ENCODE measurements around the gene KCNT1. TPM values are rescaled to one million over a fixed set of nuclear protein-coding genes. Genes with fewer than 3 reads are reported as not detected.

The KCNT1 gene
- total RNA-seq, 2 donors from 2014 or later: 0.08 TPM; not detected in 1

DNA sequence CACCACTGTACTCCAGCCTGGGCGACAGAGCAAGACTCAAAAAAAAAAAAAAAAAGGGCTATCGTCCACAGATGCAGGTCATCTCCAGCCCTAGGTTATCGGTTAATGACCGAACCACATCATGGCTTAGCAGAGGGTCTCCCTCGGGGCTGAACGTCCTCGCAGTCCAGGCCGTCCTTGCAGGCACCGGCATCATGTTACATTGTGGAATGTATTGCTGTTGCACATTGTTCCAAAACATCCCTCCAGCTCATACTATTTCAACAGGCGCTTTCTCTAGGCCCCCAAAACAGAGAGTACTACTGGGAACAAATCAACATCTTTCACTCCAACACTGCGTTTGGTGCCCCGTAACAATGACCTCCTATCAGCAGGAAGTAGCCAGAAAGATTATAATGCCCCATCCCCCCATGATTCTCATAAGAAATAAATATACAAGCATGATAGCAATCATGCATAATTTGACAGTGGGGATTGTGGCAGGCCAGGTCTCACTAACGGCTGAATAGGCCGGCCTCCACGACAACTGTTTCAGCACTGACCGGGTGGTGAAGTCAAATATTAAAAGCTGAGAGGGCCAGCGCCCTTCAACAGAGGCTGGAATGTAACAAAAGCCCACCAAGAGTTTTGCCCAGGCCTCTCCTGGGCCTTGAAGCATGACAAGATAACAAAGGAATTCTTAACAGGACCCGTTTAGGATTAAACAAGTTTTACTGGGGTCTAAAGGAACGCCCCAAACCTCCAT is 40.0 kb upstream of the KCNT1 start:
- intact Hi-C loops (cut with DNase I): no loop called here
- H3K9me3 ChIP-seq: no peaks in the 10 kb centered on the region
- H3K4me3 ChIP-seq: no peak overlapping the region
- no peaks in the 10 kb centered on the region for H3K4me1 ChIP-seq
- H3K36me3 ChIP-seq: no peaks in the 10 kb centered on the region
- no peak overlapping the region for H3K27ac ChIP-seq
- H3K27me3 ChIP-seq: no peaks in the 10 kb centered on the region
- TF ChIP-seq, protein P1, sequence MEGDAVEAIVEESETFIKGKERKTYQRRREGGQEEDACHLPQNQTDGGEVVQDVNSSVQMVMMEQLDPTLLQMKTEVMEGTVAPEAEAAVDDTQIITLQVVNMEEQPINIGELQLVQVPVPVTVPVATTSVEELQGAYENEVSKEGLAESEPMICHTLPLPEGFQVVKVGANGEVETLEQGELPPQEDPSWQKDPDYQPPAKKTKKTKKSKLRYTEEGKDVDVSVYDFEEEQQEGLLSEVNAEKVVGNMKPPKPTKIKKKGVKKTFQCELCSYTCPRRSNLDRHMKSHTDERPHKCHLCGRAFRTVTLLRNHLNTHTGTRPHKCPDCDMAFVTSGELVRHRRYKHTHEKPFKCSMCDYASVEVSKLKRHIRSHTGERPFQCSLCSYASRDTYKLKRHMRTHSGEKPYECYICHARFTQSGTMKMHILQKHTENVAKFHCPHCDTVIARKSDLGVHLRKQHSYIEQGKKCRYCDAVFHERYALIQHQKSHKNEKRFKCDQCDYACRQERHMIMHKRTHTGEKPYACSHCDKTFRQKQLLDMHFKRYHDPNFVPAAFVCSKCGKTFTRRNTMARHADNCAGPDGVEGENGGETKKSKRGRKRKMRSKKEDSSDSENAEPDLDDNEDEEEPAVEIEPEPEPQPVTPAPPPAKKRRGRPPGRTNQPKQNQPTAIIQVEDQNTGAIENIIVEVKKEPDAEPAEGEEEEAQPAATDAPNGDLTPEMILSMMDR (IDR thresholded peaks at IDR 0.05): no peak
- DNase-seq: no peak
- no peak overlapping the region for H3K9ac ChIP-seq (ENCODE audit: low read depth in 2 of 2, low read length in 2 of 2)

DNA sequence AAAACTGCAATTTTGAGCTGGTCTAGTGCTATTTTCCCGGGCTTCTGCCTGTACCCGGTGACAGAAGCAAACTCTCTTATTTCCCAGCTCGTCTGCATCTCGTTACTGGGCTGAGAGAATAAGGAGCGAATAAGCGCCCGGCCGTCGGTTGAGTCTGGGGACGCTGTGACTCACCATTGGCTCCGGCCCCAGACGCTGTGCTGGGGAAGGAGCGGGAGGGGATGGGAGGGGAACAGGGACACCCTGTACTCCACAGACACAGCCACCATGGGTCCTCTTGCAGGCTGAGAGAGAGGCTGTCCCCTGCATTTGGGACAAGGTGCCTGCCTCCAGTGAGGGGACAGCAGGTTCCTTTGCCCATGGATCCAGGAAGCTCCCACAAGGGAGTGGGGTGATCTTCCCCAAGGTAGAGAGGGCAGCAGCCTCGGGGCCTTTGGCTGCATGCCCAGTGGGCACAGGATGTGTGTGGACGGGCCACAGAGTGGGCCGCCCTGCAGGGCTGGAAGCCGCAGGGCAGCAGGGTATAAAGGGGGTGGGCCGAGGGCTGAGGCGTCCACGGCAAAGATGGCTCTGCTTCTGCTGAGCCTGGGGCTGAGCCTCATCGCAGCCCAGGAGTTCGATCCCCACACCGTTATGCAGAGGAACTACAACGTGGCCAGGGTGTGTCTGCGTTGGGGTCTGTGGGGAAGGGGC is 39.1 kb upstream of the KCNT1 start, which contains the start of gene LCN9:
TSS of gene LCN9 (plus strand) at position 552 of the 693 bp plus-strand sequence. CDS start at position 565, 13 bp downstream.
- no peaks in the 10 kb centered on the region for H3K9me3 ChIP-seq
- H3K36me3 ChIP-seq: no peaks in the 10 kb centered on the region
- DNase-seq: no peak
- no peaks in the 10 kb centered on the region for H3K4me1 ChIP-seq
- TF ChIP-seq, protein P1 (IDR thresholded peaks at IDR 0.05): no peak
- H3K9ac ChIP-seq (ENCODE audit: low read depth in 2 of 2, low read length in 2 of 2): no peak within 1 kb of the TSS
- no peak within 1 kb of the TSS for H3K4me3 ChIP-seq
- H3K27ac ChIP-seq: no peak within 1 kb of the TSS
- intact Hi-C loops (cut with DNase I): no loop called here
- no peaks in the 10 kb centered on the region for H3K27me3 ChIP-seq

DNA sequence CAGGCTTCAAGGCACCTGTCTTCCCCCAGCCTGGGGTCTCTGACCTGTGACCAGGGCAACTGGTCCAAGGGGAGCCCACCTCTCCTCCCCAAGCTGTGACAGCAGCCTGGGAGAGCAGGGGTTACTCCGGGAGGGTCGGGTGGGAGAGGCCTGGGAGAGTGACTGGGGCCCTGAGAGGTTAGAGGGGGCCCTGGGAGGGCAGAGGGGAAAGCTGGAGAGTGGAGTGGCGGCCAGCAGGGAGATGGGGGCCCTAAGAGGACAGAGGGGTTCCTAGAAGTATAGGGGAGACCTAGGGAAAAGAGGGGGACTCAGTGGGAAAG is 38.6 kb upstream of the KCNT1 start:
- Histone ChIP-seq H3K27me3 (no peaks in the 10 kb centered on the region), H3K27ac (no peak overlapping the region), H3K4me1 (no peaks in the 10 kb centered on the region), H3K9ac (ENCODE audit: low read depth in 2 of 2, low read length in 2 of 2) (no peak overlapping the region), H3K4me3 (no peak overlapping the region), H3K36me3 (no peaks in the 10 kb centered on the region), H3K9me3 (no peaks in the 10 kb centered on the region)
- TF ChIP-seq, protein P1 (IDR thresholded peaks at IDR 0.05): no peak
- no peak for DNase-seq
- intact Hi-C loops (cut with DNase I): no loop called here

DNA sequence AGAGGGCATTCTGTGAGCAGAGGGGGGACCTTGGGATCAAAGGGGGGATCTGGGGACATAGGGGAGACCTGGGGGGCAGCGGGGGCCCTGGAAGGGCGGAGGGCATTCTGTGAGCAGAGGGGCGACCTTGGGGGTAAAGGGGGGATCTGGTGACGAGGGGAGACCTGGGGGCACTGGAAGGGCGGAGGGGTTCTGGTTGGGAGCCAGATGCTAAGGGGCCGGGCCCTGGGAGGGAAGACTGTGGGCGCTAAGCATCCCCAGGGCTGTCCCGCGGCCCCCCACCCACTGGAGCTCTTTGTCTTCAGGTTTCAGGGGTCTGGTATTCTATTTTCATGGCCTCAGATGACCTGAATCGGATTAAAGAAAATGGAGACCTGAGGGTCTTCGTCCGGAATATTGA is 38.1 kb upstream of the KCNT1 start:
- Histone ChIP-seq H3K9me3 (no peaks in the 10 kb centered on the region), H3K36me3 (no peaks in the 10 kb centered on the region), H3K4me3 (no peak overlapping the region), H3K4me1 (no peaks in the 10 kb centered on the region), H3K27ac (no peak overlapping the region), H3K9ac (ENCODE audit: low read depth in 2 of 2, low read length in 2 of 2) (no peak overlapping the region), H3K27me3 (no peaks in the 10 kb centered on the region)
- TF ChIP-seq, protein P1 (IDR thresholded peaks at IDR 0.05): no peak
- DNase-seq: no peak
- intact Hi-C loops (cut with DNase I): no loop called here

DNA sequence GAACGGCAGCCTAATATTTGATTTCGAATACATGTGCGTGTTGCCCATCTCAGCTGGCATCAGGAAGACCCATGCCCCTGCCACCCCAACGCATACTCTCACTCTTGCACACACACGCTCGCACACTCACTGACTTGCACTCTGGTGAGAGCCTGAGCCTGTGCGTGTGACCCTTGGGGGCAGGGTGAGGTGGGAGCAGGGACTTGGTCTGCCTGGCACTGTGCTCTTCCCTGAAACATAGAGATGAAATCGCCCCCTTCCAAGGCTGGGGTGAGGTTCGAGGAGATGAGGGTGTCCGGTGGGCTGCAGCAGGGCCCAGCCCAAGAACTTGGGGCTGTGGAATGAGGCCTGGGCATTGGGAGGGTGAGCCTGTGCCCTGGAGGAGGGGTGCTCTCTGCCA is 37.7 kb upstream of the KCNT1 start:
- Histone ChIP-seq H3K36me3 (no peaks in the 10 kb centered on the region), H3K27me3 (no peaks in the 10 kb centered on the region), H3K4me1 (no peaks in the 10 kb centered on the region), H3K9ac (ENCODE audit: low read depth in 2 of 2, low read length in 2 of 2) (no peak overlapping the region), H3K9me3 (no peaks in the 10 kb centered on the region), H3K4me3 (no peak overlapping the region), H3K27ac (no peak overlapping the region)
- TF ChIP-seq, protein P1 (IDR thresholded peaks at IDR 0.05): no peak
- intact Hi-C loops (cut with DNase I): no loop called here
- no peak for DNase-seq

Data from colonic mucosa (tissue), 4 donors.